SHP77 (cell line): Measurements from ENCODE around the gene ALLC.

Experiments
- DNase-seq, 2 experiments: peaks; one replicate each; lab custom pipeline; 2025; lab: John Stamatoyannopoulos, UW

Gene ALLC

DNA sequence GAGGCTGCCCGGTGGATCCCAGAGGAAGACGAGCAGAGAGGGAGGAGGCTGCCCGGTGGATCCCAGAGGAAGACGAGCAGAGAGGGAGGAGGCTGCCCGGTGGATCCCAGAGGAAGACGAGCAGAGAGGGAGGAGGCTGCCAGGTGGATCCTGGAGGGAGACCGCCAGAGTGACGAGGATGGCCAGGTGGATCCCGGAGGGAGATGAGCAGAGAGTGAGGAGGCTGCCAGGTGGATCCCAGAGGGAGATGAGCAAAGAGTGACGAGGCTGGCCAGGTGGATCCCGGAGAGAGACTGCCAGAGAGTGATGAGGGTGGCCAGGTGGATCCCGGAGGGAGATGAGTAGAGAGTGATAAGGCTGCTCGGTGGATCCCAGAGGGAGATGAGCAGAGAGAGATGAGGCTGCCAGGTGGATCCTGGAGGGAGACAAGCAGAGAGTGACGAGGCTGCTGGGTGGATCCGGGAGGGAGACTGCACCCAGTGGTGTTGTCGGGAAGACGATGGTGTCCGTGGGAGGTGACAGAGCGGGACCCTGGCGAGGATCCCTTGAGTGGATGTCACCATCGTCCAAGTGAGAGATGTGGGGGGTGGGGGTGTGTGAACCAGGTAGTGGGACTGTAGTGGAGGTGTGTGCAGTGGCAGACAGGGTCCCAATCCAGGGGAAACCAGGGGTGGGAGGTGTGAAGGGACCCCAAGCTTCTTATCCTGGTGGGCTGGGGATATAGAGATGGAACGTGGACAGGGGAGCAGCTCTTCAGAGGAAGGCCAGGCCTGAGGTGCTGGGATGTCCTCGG, 67.7 kb downstream of the ALLC start:
- DNase-seq = no peak

DNA sequence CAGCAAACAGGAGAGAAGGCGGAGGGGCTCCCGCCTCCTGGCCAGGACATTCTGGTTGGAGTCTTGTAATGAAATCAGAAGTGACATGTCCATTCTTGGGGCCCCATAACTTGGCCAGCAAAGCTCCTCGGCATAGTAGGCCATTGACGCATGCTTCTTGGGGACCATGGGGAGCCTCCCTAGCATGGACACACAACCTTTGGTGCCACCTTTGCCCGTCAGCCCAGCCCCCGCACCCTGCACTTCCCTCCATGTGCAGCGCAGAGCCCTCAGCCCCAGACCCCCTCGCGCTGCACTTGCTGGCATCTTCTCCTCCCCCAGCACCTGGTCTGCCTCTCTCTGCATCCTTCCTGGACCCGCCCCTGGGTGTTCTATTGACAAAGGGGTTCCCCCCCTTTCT, 68.5 kb downstream of the ALLC start:
- DNase-seq = no peak

DNA sequence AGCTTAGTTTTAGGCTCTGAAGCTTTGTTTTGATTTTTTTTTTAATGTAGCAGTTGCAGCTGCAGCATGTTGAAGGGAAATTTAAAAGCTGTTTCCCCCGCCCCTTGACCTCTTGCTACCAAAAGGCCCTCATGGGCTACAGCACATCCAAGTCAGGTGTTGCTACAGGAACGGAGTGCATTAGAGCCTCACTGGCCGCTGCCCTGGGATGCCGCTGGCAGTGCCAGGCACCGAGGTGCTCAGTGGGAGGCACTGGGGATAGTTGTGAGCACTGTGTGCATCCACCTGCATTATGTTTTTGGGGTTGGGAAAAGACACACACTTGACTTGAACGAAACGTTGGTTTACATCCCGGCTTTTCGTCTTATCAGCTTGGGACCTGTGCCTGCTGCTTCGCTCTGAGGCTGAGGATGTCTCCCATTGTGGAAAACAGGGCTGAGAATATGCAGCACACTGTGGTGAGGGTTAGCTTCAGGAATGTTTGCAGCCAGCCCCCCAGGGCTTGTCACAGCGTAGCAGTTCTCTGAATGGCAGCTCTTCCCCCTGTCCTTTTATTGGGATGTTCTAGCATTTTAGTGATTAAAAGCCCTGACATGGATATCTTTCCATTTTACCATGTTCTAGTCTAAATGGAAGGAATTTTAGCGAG, 69.5 kb downstream of the ALLC start:
- no peak for DNase-seq

DNA sequence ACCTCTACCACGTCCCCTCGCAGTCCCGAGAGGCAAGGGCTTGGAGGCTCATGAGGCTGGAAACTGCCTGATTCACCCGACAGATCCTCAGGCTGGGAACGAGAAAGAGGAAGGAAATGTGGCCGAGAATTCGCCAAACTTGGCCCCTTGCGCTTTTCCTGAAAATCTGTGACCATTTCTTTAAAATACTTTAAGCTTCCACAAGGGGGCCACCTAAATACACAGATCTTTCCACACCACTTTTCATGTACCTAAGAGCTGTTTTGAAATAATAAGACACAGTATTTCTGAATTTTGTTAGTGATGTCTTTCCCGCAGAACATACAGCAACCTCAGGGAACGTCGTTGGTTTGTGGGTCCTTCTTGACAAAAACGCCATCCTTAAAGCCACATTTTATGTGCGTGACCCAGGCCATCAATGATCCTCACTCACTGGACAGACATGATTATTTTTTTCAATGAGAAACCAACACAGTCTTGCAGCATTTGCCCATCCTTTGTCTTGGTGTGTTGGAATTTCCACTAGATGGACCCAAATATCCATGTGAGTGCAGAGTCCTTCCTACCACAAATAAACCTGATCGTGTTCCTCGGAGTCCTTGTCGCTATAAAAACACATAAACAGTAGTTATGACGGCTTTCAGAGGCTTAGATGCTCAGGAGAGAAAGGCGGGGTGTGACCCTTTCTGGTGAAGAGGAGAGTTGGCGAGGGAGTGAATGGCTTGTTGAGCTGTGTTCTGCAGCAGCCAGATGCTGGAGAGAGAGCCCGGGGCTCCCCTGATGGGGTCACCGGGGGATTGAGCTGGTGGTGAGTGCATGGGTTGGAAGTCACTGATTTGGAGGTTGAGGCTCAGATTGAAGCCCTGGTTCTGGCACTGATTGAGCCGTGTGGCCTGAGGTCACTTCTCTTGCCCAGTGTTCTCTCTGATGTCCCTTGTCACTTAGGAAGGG, 70.4 kb downstream of the ALLC start:
- DNase-seq = peak; percentile 7 to 60

DNA sequence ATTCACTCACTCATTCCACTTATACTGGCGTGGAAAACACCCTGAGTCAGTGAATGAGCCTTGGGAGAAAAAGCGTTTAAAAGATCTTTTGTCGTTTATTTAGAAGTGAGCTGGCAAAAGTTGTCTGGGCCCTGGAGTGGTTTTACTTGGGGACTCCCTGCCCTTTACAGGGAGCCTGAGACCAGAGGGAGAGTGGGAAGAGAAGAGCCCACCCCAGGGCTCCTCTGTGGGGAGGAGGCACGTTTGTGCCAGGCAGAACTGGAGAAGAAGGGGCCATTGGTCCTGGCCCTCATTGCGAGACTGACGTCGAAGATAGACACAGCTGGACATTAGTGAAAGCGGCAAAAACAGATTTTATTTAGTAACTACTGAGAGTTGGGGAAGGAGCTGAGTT, 71.1 kb downstream of the ALLC start:
- no peak for DNase-seq

DNA sequence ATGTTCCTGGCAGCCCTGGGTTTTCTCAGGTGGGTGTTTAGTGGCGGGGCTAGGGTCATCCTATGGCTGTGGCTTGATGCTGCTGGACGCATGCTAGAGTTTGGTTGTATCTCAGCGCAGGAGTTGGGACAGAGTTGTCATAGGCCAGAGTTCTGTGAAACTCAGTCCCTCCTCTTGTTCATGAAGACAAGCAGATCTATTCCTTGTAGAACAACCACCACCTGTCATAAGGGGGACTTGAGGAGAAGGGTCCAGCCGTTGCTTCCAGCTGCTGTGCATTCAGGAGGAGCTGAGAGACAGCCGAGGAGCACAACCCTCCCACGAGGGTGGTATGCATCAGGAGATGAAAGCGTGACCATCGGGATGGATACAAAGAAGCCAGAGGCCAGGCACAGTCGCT, 71.8 kb downstream of the ALLC start:
- DNase-seq = no peak

DNA sequence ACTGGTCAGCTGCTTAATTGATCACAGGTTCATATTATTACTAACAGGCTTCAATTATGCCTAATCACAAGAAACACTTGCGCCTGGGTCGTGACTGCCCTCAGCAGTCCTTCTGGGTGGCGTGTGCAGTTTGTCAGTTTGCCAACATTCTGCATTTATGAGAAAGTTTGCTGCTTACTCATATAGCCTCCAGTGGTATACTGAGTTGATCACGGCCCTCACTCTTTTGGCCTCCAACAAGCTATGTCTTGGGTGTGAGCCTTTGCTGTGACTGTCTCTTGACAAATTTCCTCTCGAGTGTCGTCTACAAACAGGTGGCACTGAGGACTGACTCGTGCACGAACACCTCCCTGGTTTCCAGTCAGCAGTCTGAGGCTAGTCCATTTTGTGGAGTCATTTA, 72.6 kb downstream of the ALLC start:
- no peak for DNase-seq

DNA sequence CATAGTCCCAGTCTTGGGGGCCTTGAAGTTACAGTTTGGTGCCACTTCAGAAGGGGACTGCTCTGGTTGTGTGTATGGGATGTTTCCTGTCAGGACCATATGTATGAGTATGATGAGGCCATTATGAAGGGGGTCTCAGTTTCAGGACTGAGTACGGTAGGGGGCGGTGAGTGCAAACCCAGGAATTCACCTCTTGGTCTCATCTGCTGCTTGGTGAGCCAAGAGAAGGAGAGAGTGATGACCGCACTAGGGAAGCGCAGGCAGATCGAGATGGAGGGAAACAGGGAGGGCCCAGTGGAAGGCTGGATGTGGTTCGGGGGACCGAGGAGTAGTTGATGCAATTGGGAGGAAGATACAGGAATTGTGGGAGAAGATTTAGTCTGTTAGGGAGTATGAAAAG, 73.8 kb downstream of the ALLC start:
- DNase-seq = no peak

DNA sequence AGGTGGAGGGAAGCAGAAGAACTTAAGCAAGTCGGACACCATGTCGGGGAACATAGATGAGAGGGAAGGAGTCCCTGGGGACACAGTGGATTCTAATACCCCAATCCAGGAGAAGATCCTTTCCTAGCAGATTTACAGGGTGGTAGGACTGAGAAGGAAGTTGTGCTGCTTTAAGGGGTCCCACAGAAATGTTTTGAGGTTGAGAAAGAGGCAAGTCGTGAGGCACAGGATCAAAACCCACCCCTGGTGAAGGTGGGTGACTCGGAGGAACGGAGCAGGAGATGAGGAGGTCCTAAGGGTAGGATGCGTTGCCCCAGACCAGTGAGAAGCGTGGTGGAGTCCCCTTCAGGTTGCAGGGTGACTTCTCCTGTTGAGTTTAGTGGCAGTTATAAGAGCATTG, 78.1 kb downstream of the ALLC start:
- DNase-seq = no peak

DNA sequence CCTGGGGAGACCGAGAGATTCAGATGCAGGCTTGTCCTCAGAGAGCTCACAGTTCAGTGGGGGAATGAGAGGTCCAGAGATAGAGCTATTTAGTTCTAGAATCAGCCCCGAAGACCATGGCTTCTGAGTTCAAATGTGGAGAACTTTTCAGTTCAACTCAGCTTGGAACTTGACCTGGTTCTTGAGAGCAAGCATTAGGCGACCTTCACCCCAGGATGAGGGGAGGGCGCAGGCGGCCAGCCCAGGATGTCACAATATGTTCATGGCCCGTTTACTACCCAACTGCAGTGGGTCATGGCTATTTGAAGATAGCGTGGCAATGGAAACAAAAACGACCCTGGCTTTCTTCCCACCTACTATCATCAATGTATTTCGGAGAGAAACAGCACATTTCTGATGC, 79.1 kb downstream of the ALLC start:
- no peak for DNase-seq

DNA sequence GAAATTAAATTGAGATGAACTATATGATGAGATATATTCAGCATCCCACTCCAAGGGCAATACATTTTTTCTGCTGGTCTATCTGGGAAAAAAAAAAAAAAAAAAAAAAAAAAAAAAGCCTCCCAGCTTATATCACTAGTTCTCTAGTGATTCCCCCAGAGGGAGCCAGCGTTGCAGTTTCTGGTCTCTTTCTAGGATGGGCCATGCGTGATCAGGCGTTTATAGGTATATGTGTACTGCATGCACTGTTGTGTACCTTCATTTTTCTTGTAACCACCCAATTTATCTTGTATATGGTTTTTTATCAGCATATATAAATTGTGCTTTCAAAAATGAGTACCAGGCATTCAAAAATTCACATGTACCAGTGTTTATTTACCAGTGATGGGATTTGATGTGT, 80.5 kb downstream of the ALLC start:
- peak; percentile 63 to 70 for DNase-seq

DNA sequence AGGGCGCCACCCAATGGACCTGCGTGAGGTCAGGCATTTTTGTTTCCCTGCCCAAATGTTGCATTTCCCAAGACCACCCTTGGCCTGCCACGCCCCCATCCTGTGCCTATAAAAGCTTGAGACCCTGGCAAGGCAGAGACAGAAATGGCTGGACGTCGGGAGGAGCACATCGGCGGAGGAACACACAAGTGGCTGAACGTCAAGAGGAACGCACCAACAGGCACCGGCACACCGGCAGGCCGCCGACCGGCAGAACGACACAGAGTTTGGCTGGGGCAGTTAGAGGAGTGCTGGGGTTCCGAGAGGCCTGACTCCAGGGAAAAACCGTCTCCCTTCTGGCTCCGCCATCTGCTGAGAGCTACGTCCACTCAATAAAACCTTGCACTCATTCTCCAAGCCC, 81.3 kb downstream of the ALLC start:
- no peak for DNase-seq

DNA sequence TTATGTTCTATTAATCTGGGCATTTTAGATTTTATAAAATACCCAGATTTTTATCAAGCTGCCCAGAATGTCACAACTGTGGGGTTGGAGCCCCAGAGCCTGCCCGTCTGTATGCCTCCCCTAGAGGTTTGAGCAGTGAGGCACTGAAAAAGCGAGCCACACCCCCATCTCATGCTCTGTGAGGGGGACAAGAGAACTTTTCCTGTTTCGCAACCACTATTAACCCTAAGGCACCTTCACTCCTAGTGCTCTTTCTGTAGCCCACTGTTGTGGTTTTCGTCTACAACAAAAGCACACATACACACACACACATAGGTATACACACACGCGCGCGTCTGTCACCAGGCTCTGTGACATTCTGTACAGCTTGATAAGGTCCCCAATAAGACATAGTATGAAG, 83.4 kb downstream of the ALLC start:
- DNase-seq = no peak

DNA sequence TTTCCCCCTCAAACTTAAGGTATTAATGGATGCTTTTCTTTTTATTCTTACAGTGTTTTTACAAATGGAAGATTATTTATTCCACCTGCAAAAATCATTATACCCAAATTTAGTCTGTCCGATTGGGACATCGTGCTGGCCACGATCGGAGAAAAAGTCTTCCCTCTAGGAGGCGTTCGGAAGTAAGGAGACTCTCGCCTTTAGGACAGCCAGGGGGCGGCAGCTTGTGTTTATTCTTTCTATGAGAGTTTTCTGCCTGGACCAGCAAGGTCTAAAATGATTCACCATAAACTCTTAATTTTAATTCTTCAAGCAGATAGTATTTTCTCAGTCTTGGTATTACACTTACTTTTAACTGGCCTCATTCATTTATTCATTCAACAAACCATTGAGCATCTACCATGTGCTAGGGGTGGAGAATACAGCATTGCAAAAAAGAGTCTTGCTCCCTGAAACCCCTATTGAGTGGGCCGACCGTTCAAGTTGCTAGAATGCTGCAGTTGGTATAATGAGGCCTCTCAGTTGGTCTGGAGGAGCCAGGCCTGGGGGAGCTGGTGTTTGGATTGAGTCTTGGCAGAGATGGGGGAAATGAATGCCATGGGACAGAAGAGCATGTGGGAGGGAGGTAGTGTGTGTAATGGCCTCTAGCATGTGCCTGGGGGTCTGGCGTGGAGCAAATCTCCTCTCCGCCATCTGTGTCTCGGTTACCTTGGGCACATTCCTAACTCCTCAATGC, 84.0 kb downstream of the ALLC start:
- no peak for DNase-seq

DNA sequence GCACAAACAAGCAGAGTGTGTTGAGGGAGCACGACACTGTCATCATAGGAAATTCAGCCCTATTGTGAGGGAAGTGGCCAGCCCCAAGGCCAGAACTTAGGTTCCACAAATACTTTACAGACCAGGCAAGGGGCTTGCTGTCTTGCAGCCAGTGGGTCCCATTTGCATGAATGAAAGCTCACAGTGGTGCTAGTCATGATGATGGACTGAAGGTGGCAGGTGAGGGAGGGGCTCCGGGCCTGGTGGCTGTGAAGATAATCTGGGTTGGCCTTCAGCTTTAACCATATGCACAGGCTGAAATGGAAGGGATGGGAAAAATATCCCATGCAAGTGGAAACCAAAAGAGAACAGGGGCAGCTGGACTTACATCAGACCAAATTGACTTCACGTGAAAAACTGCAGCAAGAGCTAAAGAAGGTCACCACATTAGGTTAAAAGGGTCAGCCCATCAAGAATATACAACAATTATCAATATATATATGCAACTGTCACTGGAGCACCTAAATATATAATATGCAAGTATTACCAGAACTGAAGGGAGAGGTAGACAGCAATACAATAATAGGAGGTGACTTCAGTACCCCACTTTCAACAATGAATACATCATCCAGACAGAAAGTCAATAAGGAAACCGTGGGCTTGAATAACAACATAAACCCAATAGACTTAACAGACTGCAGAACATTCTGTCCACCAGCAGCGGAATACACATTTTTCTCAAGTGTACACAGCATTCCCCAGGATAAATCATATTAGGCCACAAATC, 84.9 kb downstream of the ALLC start:
- DNase-seq = no peak

DNA sequence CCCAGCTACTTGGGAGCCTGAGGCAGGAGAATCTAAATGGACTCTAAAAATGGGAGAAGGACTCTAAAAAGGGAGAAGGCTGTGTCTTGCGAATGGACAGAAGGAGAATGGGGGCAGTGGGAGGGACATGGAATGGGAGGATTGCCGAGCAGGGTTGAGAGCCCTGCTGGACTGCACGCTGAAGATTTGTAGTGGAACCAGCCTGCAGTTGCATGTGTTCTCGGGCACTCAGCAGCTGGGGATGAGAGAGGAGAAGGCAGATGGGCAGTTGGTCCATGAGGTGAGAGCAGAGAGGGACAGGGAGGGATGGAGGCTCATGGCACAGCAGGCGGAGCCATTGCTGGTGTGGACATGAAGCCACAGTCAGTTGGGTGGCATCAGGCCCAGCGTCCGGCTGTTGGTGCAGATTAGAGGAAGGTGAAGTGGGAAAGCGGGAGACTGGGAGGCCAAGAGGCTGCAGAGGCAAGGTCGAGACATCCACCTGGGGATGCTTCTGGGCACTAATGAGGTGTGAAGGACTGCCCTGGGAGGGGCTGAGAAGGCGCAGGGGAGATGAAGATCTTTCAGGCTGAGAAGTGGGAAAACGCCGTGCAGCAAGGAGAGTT, 86.1 kb downstream of the ALLC start:
- DNase-seq = no peak

DNA sequence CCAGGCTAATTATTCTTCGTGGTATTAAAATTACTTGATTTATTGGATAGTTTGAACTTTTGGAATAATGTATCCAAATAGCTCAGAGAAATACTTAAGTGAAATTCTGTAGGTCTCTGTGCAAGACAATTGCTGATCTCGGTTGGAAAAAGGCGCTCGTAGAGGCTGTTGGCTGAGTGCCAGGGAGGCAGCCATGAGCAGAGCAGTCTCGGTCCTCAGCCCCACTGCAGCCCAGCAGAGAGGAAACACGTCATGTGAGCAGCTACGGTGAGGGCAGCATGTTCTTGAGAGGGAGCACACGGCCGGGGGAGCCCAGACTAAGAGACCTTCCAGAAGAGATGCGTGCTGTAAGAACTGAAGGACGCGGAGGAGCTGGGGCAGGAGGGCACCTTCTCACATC, 87.9 kb downstream of the ALLC start:
- peak; percentile 29 to 60 for DNase-seq

DNA sequence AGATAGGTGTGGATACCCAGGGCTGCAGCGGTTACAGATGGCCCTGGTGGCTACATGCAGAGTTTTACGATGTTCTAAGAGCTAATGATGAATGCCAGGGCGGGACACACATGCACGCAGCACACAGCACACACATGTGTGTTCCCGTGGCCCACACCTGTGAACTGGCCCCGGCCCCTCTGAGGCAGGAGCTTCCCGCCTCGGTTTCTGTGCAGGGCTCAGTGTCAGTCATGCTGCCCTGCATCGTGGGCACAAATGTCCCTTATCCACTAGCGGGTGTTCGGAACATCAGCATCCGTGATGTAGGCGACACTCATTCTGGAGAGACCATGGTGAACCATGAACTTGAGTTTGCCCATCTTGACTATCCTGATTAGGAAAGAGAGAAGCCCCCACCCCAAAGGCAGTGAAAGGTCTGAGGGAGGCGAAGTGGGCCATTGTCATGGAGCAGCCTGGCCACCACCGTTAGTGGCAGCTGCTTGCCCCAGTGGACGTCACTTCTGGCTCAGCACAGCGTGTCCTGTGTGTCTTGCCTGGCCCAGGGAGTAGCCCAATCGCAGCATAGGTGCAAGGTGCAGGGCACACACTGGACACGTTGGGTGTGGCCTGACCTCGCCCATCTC, 89.1 kb downstream of the ALLC start:
- no peak for DNase-seq

DNA sequence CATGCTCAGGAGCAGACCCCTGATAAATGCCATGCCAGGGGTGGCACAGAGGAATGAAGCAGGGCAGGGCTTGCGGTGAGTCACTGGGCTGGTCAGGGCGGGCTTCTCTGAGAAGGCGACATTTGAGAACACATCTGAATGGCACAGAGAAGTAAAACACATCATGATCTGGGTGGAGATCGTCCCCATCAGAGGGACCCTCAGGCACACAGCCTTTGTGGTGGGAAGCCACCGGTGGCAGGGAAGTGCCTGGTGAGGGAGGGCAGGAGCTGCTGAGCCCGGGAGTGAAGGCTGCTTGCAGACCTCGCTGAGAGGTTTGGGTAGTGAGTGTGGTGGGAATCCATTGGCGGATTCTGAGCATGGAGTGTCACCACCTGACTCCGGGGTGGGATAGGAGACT, 89.8 kb downstream of the ALLC start:
- DNase-seq = no peak

DNA sequence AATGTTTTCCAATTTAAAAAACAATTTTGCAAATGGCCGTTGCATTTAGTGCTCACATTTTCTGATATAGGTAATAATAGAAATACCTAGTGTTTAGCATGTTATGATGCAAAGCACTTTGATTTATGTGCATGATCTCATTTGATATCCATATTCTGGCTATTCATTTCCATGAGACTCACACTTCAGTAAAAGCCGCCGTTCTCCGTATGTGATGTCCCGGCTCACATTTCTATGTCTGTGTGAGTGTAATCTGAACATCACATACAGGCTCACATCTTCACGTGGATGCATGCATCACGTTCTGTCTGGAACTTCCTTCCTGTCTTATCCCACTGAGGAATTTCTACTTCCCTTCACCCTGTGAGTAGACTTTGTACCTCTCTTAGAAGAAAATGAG, 91.2 kb downstream of the ALLC start:
- DNase-seq = no peak
